H1 (cell line): ENCODE data around the gene BNIP5. TPM values are rescaled to one million over a fixed set of nuclear protein-coding genes. Genes with fewer than 3 reads are reported as not detected.

ENCODE experiments used
- CHD7 ChIP-seq: fragments of 300-600 bp; sonication (generic); IDR thresholded peaks from 2 replicates; pipeline ENCODE4 v1.7.1; 2012; ENCODE audit warnings: low read length, moderate library complexity, mild to moderate bottlenecking, inconsistent platforms; ENCODE audit not compliant: insufficient replicate concordance
- polyA plus RNA-seq, 7 experiments: library from polyadenylated mRNA; depleted of rRNA in 3 of 7; stranded (reverse) in 5 of 7; unstranded in 2 of 7; fragments of >200 nt in 5 of 7; fragments of 200-250 nt in 2 of 7; gene quantifications; 1 replicate in 5 of 7; 2 replicates in 1 of 7; 4 replicates in 1 of 7; pipeline versions ENCODE4 v1.2.1 to v1.2.3, GENCODE V29; 2011 to 2013; ENCODE audit warnings: missing spikeins in 2 of 7, mixed read lengths in 2 of 7
- total RNA-seq: library from RNA; stranded (reverse); fragmentation: NEBNext Ultra II Directional; extraction: Animal tissue kit (Norgen Biotek cat#: 25700); gene quantifications from 2 replicates; pipeline ENCODE4 v1.2.1, GENCODE V29; 2021

The BNIP5 gene
- total and polyA plus RNA-seq, 2 of the 8 experiments (the other 6 are each of a cell fraction or from before 2014, with no cell fraction given): not detected

GRCh38 chr6:36331381-36331780 lies 5.3 kb downstream of the BNIP5 start (continued):
- TF ChIP-seq CHD7: no peak
